Measurements from ENCODE around the gene COL4A2.

Gene COL4A2

GRCh38 chr13:110322126-110322827, 15.2 kb downstream of the COL4A2 start:
- H2AFZ ChIP-seq (ENCODE audit: low read length, unreplicated experiment): no peak overlapping the region
- no peaks in the 10 kb centered on the region for H3K27me3 ChIP-seq (ENCODE audit: insufficient read depth, low read length)
- no peak overlapping the region for H3K4me3 ChIP-seq (ENCODE audit: low read depth, low read length)
- no peak overlapping the region for H3K27ac ChIP-seq (ENCODE audit: low read depth, low read length)
- peaks cover 12% of the 10 kb centered on the region; the same call in 1 of the 2 replicates for H3K36me3 ChIP-seq (ENCODE audit: insufficient read depth, low read length)
- H3K4me1 ChIP-seq (ENCODE audit: control insufficient read depth, insufficient read depth, low read length, unreplicated experiment): peaks cover 40% of the 10 kb centered on the region
- H3K79me2 ChIP-seq (ENCODE audit: control insufficient read depth, insufficient read depth, low read length, unreplicated experiment): peaks cover 63% of the 10 kb centered on the region

DNA sequence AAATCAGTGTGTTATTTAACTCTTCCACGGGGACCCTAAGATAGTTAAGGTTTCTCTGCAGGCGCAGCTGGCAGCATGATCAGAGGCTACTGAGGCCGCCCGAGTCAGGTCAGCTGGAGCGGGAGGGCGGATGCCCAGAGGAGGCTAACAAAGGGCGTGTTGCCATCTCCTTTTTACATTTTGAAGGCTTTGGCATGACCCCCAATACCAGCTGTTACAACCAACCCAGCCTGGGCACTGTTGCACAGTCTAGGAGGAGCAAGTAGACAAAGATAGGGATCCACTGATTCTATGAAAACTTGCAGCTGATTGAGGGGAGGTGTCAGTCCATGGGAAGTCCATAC, 15.7 kb downstream of the COL4A2 start:
- Histone ChIP-seq H3K4me1 (ENCODE audit: control insufficient read depth, insufficient read depth, low read length, unreplicated experiment) (peaks cover 43% of the 10 kb centered on the region), H3K79me2 (ENCODE audit: control insufficient read depth, insufficient read depth, low read length, unreplicated experiment) (peaks cover 63% of the 10 kb centered on the region), H3K4me3 (ENCODE audit: low read depth, low read length) (no peak overlapping the region), H3K27me3 (ENCODE audit: insufficient read depth, low read length) (no peaks in the 10 kb centered on the region), H2AFZ (ENCODE audit: low read length, unreplicated experiment) (no peak overlapping the region), H3K36me3 (ENCODE audit: insufficient read depth, low read length) (peaks cover 9% of the 10 kb centered on the region; the same call in 1 of the 2 replicates), H3K27ac (ENCODE audit: low read depth, low read length) (no peak overlapping the region; the same call in 1 of the 2 replicates)

DNA sequence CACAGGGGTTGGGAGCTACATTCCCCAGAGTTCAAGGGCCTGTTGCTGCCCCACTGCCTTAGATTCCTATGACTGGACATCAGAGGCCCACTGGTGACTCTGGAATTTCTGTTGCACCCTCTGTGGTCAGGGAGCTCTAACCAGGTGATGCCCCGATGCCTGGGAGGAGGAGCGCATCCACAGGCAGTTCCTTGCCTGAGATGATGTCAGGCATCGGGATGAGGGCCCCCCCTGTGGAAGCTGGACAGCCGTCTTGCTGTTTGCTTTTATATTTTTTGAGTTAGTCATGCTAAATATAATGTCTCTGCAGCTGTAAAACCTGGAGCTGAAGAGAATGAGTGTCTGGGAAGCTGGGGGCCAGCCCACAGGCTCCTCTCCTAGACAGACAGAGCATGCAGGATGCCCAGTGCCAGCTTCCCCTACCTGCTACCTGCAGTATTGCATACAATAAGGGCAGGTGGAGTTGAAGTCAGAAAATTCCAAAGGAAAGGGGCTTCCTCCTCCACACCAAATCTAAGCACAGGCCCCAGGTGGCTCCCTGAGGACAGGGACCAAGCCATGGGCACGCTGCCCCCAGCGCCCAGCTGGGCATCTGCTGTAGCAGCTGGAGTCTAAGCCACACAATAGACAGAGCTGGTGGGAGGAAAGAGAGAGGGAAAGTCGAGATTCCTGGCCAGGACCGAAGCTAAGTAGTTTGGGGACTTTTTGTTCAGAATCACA, 16.2 kb downstream of the COL4A2 start:
- no peaks in the 10 kb centered on the region for H3K27me3 ChIP-seq (ENCODE audit: insufficient read depth, low read length)

DNA sequence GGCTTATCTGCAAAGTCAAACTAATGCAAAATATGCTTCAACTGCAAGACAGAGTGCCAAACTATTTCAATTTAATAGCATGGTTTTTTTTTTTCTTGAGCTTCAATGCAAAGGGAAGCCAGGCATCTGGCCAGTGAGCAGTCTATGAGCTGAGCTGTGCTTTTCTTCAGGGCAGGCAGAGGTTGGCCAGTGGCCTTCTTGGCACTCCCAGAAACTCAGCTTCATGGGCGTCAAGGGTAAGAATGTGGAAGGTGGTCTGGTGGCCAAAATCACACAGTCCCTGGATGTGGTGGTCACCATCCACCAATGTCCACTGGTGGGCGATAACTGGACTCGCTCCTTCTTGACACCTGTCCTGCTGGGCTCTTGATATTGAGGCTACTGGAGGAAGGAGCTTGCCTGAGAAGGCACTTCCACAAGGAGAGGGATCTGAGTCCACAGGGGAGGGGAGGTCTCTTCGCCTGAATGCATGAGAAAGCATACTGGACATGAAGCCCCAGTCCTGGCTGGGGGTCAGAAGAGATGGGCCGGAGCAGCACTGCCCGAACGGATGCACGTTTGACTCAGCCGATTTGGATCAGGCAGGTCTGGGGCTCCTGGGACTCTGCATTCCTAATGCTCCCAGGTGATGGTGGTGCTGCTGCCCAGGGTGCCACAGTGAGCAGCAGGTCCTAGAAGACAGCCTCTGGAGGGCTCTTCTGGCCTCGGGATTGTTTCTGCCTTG, 17.1 kb downstream of the COL4A2 start:
- Histone ChIP-seq H3K27me3 (ENCODE audit: insufficient read depth, low read length) (no peaks in the 10 kb centered on the region), H3K27ac (ENCODE audit: low read depth, low read length) (no peak overlapping the region), H2AFZ (ENCODE audit: low read length, unreplicated experiment) (no peak overlapping the region), H3K79me2 (ENCODE audit: control insufficient read depth, insufficient read depth, low read length, unreplicated experiment) (peaks cover 62% of the 10 kb centered on the region), H3K4me1 (ENCODE audit: control insufficient read depth, insufficient read depth, low read length, unreplicated experiment) (peaks cover 51% of the 10 kb centered on the region), H3K36me3 (ENCODE audit: insufficient read depth, low read length) (no peaks in the 10 kb centered on the region), H3K4me3 (ENCODE audit: low read depth, low read length) (no peak overlapping the region)

More for the DNA sequence above, 16.2 kb downstream of the COL4A2 start:
- H2AFZ ChIP-seq (ENCODE audit: low read length, unreplicated experiment): no peak overlapping the region
- H3K27ac ChIP-seq (ENCODE audit: low read depth, low read length): no peak overlapping the region; the same call in 1 of the 2 replicates
- H3K36me3 ChIP-seq (ENCODE audit: insufficient read depth, low read length): peaks cover 3% of the 10 kb centered on the region; the same call in 1 of the 2 replicates
- peaks cover 62% of the 10 kb centered on the region for H3K79me2 ChIP-seq (ENCODE audit: control insufficient read depth, insufficient read depth, low read length, unreplicated experiment)
- peaks cover 48% of the 10 kb centered on the region for H3K4me1 ChIP-seq (ENCODE audit: control insufficient read depth, insufficient read depth, low read length, unreplicated experiment)
- no peak overlapping the region for H3K4me3 ChIP-seq (ENCODE audit: low read depth, low read length)

GRCh38 chr13:110326263-110326904, 19.3 kb downstream of the COL4A2 start:
- H3K4me1 ChIP-seq (ENCODE audit: control insufficient read depth, insufficient read depth, low read length, unreplicated experiment): peaks cover 50% of the 10 kb centered on the region
- no peaks in the 10 kb centered on the region for H3K27me3 ChIP-seq (ENCODE audit: insufficient read depth, low read length)
- peaks cover 60% of the 10 kb centered on the region for H3K79me2 ChIP-seq (ENCODE audit: control insufficient read depth, insufficient read depth, low read length, unreplicated experiment)
- H2AFZ ChIP-seq (ENCODE audit: low read length, unreplicated experiment): no peak overlapping the region
- no peak overlapping the region for H3K27ac ChIP-seq (ENCODE audit: low read depth, low read length)
- no peaks in the 10 kb centered on the region for H3K36me3 ChIP-seq (ENCODE audit: insufficient read depth, low read length)
- no peak overlapping the region for H3K4me3 ChIP-seq (ENCODE audit: low read depth, low read length)

- no peak overlapping the region for H2AFZ ChIP-seq (ENCODE audit: low read length, unreplicated experiment)
- H3K79me2 ChIP-seq (ENCODE audit: control insufficient read depth, insufficient read depth, low read length, unreplicated experiment): peaks cover 60% of the 10 kb centered on the region
- H3K27ac ChIP-seq (ENCODE audit: low read depth, low read length): no peak overlapping the region
- no peaks in the 10 kb centered on the region for H3K27me3 ChIP-seq (ENCODE audit: insufficient read depth, low read length)
- H3K4me3 ChIP-seq (ENCODE audit: low read depth, low read length): no peak overlapping the region
- no peaks in the 10 kb centered on the region for H3K36me3 ChIP-seq (ENCODE audit: insufficient read depth, low read length)
- peaks cover 55% of the 10 kb centered on the region for H3K4me1 ChIP-seq (ENCODE audit: control insufficient read depth, insufficient read depth, low read length, unreplicated experiment)
Observed at GRCh38 chr13:110327051-110327721, 20.1 kb downstream of the COL4A2 start.

GRCh38 chr13:110328573-110328972, 21.5 kb downstream of the COL4A2 start:
- Histone ChIP-seq H3K4me3 (ENCODE audit: low read depth, low read length) (no peak overlapping the region), H3K4me1 (ENCODE audit: control insufficient read depth, insufficient read depth, low read length, unreplicated experiment) (peaks cover 42% of the 10 kb centered on the region), H3K36me3 (ENCODE audit: insufficient read depth, low read length) (no peaks in the 10 kb centered on the region), H3K27me3 (ENCODE audit: insufficient read depth, low read length) (no peaks in the 10 kb centered on the region), H3K27ac (ENCODE audit: low read depth, low read length) (peak overlapping the region; percentile 72), H3K79me2 (ENCODE audit: control insufficient read depth, insufficient read depth, low read length, unreplicated experiment) (peaks cover 61% of the 10 kb centered on the region), H2AFZ (ENCODE audit: low read length, unreplicated experiment) (no peak overlapping the region)

- Histone ChIP-seq H3K79me2 (ENCODE audit: control insufficient read depth, insufficient read depth, low read length, unreplicated experiment) (peaks cover 56% of the 10 kb centered on the region), H3K4me3 (ENCODE audit: low read depth, low read length) (peak overlapping the region; percentile 58; the same call in 1 of the 2 replicates), H2AFZ (ENCODE audit: low read length, unreplicated experiment) (no peak overlapping the region), H3K27me3 (ENCODE audit: insufficient read depth, low read length) (no peaks in the 10 kb centered on the region), H3K4me1 (ENCODE audit: control insufficient read depth, insufficient read depth, low read length, unreplicated experiment) (peaks cover 39% of the 10 kb centered on the region), H3K36me3 (ENCODE audit: insufficient read depth, low read length) (peaks cover 5% of the 10 kb centered on the region; the same call in 1 of the 2 replicates), H3K27ac (ENCODE audit: low read depth, low read length) (peak overlapping the region; percentile 72)
Observed at GRCh38 chr13:110329258-110329657, 22.2 kb downstream of the COL4A2 start.

DNA sequence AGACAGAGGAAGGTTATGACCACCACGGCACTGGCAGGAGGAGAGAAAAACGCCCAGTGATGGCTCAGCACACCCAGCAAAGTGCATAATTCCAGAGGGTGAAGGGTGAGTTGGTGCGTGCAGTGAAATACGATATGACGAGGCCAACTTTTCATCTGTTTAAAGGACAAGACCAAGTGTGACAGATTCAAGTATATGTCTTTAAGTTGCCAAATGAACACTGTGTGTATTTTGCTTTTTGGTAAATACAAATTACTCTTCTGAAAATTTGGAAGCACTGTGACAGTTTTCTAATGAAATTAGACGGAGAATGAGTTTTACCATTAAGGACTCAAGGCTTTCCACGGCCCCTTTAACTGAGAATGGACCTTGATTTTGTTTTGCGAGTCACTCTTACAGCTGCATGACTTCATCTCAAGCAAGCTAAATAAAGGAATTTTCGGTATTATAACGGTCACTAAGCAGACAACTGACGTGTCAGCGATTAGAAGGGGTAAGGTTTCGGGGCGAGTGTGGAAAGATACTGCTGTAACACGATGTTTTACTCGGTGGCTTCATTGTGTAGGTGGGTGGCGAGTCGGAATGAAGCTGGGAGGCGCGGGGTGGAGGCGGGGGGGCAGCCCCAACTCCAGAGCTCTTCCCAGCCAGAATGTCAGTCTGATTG, 22.8 kb downstream of the COL4A2 start:
- Histone ChIP-seq H3K27me3 (ENCODE audit: insufficient read depth, low read length) (no peaks in the 10 kb centered on the region), H3K36me3 (ENCODE audit: insufficient read depth, low read length) (peaks cover 8% of the 10 kb centered on the region; the same call in 1 of the 2 replicates), H3K4me1 (ENCODE audit: control insufficient read depth, insufficient read depth, low read length, unreplicated experiment) (peaks cover 39% of the 10 kb centered on the region), H3K4me3 (ENCODE audit: low read depth, low read length) (peak overlapping the region; percentile 58), H3K79me2 (ENCODE audit: control insufficient read depth, insufficient read depth, low read length, unreplicated experiment) (peaks cover 59% of the 10 kb centered on the region), H2AFZ (ENCODE audit: low read length, unreplicated experiment) (no peak overlapping the region), H3K27ac (ENCODE audit: low read depth, low read length) (peak overlapping the region; percentile 72)

All from ACC112 (cell line).